ENCODE results near the gene CEP76.

Gene CEP76

DNA sequence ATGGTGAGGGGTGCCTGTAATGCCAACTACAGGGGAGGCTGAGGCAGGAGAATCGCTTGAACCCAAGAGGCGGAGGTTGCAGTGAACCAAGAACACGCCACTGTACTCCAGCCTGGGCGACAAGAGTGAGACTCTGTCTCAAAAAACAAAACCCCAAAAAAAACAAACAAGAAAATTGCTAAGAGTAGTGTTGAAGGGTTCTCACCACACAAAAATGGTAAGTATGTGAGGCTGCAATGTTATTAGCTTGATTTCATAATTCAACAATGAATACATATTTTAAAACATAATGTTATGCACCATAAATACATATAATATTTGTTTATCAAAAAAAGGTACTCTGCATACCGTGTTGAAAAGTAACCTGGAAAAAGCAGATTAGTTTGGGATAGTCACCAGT is 46.1 kb upstream of the CEP76 start:
- TF ChIP-seq, protein P1, sequence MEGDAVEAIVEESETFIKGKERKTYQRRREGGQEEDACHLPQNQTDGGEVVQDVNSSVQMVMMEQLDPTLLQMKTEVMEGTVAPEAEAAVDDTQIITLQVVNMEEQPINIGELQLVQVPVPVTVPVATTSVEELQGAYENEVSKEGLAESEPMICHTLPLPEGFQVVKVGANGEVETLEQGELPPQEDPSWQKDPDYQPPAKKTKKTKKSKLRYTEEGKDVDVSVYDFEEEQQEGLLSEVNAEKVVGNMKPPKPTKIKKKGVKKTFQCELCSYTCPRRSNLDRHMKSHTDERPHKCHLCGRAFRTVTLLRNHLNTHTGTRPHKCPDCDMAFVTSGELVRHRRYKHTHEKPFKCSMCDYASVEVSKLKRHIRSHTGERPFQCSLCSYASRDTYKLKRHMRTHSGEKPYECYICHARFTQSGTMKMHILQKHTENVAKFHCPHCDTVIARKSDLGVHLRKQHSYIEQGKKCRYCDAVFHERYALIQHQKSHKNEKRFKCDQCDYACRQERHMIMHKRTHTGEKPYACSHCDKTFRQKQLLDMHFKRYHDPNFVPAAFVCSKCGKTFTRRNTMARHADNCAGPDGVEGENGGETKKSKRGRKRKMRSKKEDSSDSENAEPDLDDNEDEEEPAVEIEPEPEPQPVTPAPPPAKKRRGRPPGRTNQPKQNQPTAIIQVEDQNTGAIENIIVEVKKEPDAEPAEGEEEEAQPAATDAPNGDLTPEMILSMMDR (conservative IDR thresholded peaks at IDR 0.05; ENCODE audit: low read length) = no peak
- peak; percentile 33 for DNase-seq (ENCODE audit: low read depth)
- H3K4me3 ChIP-seq (ENCODE audit: low read length) = no peak overlapping the region

DNA sequence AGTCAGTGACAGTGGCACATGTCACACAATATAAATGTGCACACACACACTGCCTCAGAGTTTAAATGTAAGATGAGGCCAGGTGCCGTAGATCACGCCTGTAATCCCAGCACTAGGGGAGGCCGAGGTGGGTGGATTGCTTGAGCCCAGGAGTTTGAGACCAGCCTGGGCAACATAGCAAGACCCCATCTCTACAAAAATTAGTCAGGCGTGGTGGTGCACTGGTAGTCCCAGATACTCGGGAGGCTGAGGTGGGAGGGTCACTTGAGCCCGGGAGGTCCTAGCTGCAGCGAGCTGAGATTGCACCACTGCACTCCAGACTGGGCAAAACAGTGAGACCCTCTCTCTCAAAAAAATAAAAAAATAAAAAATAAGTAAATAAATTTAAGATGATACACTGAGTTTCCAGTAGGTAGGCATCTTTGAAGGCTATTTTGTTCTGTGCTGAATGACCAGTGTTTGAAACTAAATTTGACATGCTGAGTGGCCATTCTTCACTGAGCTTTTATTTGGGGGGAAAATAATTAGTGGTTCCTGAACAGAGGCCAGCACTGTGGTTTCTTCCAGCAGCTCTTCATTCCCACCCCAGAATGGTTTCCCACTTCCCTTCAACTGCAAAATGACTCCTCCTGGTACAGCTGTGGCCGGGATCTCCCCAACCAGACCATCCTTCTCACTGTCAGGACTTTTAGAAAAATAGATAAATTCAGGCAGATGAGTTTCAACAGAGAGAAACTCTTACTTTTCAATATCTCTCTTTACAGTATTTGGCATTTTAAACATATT is 45.2 kb upstream of the CEP76 start:
- DNase-seq (ENCODE audit: low read depth) = peak; percentile 53
- TF ChIP-seq, protein P1 (conservative IDR thresholded peaks at IDR 0.05; ENCODE audit: low read length) = no peak
- H3K4me3 ChIP-seq (ENCODE audit: low read length) = no peak overlapping the region

DNA sequence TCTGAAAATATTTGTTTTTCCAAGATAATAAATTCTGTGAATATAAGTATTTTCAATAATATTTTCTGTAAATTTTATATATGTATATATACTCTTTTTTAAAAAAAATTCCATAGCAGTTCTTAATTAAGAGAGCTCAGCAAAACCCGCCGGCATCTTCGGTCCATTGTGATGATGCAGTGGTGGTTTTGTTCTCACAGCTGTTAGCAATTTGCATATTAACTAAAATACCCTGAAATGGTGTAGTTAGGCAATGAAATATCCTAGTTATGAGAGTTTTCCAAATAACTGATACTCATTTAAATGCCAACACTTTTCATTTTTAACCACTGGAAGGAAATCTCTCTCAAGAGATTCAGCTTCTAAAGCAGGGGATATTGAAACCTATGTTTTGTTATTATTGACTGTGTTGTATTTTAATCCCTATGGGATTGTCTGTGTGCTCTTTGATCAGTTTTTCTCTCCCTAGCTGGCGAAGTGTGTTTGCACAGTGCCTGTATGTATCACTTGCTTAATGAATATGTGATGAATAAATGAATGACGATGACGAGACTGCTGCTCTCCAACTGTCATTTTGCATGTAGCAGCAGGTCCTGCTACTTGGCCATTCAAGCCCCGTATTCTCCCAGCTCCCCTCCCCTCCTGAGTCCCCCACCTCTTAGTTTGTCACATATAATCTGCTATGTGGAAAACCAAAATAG is 42.7 kb upstream of the CEP76 start:
- no peak overlapping the region for H3K4me3 ChIP-seq (ENCODE audit: low read length)
- DNase-seq (ENCODE audit: low read depth) = peak; percentile 76
- TF ChIP-seq, protein P1 (conservative IDR thresholded peaks at IDR 0.05; ENCODE audit: low read length) = no peak

DNA sequence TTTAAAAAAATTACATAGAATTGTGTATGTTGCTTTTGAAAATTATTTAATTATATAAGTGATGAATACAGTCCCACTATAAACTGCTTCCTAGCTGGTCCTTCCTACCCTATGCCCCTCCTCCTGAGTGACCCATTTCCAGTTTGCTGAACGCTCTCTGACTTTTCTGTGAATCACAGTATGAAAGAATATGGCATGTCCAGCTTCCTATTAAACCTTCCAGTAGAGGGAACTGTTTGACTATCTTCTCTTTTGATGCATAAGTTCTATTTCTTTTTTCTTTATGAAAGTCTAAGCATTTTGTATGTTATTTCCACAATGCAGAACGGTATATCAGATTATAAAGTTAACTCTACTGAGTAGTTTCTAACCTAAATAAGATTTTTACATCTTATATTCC is 41.6 kb upstream of the CEP76 start:
- no peak overlapping the region for H3K4me3 ChIP-seq (ENCODE audit: low read length)
- TF ChIP-seq, protein P1 (conservative IDR thresholded peaks at IDR 0.05; ENCODE audit: low read length) = peak; percentile 77
- peak; percentile 75 for DNase-seq (ENCODE audit: low read depth)

DNA sequence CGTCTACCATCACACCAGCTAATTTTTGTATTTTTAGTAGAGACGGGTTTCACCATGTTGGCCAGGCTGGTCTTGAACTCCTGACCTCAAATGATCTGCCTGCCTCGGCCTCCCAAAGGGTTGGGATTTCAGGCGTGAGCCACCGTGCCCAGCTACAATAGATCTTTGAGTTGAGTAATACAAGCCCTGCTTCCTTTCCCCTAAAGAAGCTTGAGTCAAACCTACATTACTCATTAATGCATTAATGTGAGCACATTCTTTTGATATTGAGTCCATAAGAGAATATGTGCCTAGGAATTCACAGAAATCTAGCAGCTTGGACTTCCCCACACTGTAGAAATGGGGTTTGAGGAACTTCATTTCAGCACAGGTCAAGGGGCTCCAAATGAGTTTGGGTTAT is 39.9 kb upstream of the CEP76 start:
- peak; percentile 63 for DNase-seq (ENCODE audit: low read depth)
- H3K4me3 ChIP-seq (ENCODE audit: low read length) = no peak overlapping the region
- TF ChIP-seq, protein P1 (conservative IDR thresholded peaks at IDR 0.05; ENCODE audit: low read length) = no peak

DNA sequence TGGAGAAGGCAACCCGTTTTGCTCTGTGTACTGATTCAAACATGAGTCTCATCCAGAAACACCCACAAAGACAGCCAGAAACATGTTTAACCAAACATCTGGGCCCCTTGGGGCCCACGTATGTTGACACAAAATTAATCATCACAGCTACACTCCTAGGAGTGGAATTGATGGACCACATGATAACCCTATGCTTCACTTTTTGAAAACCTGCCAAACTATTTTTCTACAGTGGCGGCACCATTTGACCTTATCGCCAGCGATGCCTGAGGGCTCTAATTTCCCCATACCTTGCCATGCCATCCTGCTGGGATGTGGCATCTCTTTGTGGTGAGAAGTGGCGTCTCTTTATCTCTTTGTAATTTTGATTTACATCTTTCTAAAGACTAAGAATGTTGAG is 38.8 kb upstream of the CEP76 start:
- DNase-seq (ENCODE audit: low read depth) = peak; percentile 29
- TF ChIP-seq, protein P1 (conservative IDR thresholded peaks at IDR 0.05; ENCODE audit: low read length) = no peak
- no peak overlapping the region for H3K4me3 ChIP-seq (ENCODE audit: low read length)
